HG02943 (cell line): ENCODE measurements around the gene HOXB8.

ENCODE experiments used
- ATAC-seq: cut with Tn5 transposase; IDR thresholded peaks from one replicate; pipeline ENCODE4 v1.9.1; 2021; ENCODE audit warnings: mild to moderate bottlenecking, low read depth, moderate library complexity; ENCODE audit not compliant: unreplicated experiment

The HOXB8 gene

GRCh38 chr17:48637323-48638260 lies 22.5 kb upstream of the HOXB8 start:
- ATAC-seq, result no peak

DNA sequence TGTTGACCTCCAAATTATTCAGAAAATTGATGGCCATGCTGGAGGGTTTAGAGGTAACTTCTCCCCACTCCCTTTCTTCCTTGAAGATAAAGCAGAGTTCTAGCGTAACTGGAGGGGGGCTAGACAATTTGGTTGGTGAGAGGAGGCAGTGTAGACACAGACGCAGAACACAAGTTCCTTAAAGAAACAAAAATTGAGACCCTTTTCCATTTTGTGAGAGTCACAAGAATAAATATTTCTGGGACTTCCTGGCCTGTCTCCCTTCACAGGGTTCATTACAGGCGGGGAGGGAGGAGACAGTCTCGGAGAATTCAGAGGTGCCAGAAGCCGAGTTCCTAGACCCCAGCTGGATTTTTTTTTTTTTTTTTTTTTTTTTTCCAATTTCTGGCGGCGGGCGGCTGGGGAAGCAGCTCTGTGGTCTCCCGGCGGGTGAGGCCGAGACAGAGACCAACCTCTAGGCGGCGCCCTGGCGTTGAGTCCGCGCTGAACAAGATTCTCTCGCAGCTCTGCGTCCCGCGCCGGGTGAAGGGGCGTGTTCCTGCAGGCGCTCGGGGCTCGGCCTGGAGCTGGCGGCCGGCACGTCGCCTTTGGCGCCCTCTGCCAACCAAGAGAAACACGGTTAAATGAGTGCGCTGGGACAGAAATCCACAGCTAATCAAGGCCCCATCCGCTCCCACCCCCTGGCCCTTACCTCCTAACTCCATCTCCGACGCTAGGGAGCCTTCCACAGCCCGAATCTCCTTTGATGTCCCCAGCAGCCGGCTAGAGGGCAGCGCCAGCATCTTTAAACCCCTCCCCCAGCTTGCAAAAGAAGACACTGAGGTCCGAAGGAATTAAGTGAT lies 21.3 kb upstream of the HOXB8 start:
- no peak for ATAC-seq

DNA sequence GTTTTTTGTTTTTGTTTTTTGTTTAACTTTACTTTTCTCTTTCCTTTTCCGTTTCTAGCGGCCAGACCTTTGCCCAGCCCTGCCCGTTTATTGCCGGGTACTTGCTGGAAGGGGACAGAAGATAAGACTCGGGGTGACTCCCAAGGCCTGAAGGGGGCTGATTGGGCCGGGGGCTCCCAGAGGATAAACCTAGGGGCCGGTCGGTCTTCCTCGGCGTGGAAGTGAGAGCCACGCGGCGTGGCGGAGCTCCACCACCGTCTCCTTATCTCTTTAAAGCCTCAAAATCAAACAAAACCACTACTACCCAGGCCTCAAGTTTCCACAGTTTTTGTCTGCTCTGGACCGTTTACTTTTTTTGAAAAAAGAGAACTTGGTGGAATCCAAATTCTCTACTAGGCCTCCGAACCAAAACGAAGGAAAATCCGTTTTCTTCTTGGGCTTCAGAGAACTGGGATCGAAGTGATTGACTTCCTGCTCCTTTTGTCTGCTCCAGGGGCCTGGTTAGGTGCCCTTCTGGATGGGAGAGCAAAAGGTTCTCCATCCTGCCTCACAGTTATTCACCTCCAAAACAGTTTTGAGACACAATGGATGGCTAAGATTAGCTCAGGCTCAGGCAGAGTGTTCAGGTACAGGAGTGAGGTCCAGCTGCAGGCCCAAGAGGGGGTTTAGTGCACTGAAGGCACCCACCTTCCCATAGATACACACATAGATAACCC lies 19.6 kb upstream of the HOXB8 start:
- ATAC-seq, result no peak

DNA sequence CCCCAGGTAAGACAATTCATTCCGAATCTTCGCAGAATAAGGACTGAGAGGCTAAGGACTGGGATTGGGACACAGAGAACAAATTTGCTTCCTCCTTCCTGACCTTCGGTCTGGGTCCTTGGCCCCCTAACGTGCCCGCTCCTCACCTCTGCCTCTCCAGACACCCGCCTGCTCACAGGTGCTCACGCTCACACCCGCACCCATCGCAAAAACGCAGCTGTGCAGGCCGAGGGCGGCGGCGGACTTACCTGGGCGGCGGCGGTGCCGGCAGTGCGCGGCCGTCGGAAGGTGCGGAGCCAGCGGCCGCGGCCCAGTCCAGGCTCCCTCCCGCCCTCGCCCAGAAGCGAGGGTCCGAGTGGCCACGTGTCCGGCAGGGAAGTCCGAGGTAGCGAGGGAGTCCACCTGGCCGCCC lies 18.2 kb upstream of the HOXB8 start:
- ATAC-seq, result no peak

DNA sequence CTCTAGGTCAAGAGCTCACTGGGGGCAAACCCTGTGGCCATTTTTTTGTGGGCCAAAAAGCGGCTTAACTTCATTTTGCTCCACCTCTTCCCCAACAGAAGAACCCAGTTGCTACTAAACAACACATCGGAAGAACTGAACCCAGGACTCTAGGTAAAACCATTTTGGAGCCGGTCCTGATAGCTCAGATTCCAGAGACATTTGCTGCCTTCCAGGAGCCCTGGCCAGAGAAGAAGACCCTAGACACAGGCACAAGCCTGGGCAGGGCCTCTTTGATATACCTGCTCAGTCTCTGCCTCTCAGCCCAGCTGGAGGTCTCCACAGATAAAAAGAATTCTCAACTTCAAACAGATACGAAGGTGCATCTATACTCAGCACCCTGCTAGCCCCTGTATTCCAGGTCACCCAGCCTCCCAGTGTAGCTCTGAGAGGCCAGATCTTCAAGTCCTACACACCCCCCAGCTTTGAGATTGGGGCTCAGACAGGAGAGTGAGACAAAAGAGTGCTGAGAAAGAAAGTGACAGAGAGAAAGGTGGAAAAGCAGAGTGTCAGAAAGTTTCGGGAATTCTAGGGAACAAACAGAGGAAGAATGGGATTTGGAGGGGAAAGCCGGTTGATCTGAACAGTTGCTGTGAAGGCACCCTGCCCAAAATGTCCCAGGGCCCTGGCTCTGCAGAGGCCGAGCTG lies 17.6 kb upstream of the HOXB8 start:
- no peak for ATAC-seq

- no peak for ATAC-seq
These were observed 16.8 kb upstream of the HOXB8 start for GRCh38 chr17:48631693-48632578.

GRCh38 chr17:48630925-48631692 lies 16.0 kb upstream of the HOXB8 start:
- no peak for ATAC-seq

GRCh38 chr17:48630009-48630924 lies 15.2 kb upstream of the HOXB8 start:
- no peak for ATAC-seq

DNA sequence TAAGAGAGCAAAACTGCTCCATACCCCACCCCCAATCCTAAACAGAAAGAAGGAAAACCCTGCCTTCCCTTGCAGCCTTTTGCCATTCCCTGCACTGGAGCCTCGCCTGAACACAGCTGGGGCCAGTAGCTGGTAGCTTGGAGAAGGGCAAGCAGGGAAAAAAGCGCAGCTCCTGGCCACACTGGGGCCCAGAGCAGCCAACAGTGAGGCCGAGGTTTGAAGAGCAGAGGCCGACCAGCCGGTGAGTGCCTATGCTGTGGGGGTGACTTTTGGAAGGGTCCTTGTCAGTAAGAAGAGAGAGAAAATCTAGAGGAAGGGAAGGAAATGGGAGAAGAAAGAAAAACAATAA lies 14.3 kb upstream of the HOXB8 start:
- ATAC-seq, result no peak

GRCh38 chr17:48628649-48629410 lies 13.7 kb upstream of the HOXB8 start:
- no peak for ATAC-seq

DNA sequence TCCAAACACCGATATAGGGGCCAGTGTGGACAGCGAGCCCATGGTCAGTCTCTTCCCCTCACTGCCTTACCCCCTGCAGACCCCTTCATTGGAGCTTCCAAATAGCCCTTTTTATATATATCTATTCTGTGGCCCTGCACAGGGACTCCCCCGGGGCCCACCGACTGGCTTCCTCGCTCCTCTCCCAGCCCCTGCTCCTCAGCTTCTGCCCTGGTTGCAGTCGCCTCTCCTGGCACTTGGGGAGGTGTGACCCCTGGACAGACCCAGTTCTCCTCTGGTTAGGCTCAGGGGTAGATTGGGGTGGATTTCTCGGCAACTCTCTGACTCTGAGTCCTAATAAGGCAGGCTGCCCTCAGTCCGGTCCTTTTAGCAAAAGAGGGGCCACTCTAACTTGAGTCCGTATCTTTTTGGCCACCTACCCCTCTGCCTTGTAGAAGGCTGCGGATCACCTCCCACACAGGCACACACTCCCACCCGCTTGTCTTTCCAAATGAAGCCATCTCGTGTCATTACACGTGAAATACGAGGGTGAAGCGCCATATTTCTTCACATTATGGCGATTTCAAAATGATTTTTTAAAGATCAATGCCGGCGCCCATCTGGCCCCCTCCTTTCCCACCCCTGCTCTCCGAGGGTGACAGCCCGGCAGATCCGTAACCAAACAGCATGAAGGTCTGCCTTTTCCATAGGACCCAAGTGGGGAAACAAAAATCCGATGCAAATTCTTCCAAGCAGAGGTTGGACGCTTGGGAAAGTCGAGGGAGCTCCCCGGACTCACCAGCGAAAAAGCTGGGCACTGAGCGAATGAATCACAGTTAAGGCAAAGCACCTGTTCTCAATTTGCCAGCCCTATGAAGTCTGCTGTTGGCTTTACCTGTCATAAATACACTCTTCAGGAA lies 12.8 kb upstream of the HOXB8 start:
- ATAC-seq, result no peak

DNA sequence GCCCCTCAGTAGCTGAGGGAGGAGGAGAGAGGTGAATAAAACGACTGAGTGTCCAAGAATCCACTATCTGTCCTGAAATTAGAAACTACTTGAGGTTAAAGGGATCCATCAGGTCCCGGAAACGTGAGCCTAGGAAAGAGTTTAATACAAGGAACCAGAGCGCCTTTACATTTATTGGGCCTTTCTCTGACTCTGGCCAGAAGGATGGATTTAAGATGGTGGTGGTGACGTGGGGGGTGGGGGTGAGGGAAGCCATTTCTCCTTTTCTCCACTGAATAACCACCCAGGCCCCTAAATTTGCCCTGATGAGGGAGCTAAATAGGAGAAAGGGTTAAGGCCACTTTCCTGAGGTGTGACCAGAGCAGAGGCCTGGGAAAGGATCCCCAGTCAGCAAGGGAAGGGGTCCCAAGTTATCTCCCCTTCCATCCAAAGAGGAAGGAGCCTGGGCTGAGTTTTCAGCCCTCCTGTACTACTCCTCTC lies 12.1 kb upstream of the HOXB8 start:
- ATAC-seq, result no peak

DNA sequence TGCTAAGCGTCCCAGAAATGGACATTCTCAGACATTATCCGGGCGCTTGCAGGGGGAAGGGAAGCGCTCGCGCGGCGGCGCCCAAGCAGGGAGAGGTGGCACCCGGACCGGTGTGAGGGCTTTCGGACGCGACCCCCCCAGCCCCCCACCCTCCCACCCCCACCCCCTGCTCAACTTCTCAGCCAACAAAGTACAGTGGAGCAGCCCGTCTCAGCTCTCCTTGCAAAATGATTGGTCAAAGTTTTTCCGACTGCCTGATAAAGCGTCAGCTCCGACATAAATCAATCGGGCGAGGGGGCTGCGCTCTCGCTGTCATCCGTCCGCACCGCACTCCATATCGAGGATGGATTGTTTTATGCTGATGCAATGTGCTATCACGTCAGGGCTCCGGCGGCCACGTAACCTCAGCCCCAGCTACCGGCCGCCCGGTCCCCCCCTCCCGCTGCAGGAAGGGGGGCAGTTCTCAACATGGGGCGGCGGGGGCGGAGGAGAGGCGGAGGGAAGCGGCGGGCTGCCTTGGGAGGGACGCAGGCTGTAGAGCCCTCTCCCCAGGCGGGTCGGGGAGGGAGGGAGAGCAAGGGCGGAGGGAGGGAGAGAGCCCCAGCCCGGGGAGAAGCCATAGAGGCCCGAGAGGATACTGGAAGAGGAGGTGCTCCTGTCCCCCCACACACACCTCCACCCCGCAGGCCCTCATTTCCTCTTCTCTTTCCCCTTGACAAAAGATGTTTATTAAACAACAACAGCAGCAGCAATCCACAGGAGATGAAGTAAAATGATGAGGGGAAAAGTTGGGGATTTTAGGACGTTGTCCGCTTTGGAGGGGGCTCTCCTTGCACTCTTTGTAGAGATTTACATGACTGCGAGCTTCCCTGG lies 11.4 kb upstream of the HOXB8 start, which contains the start of gene HOXB9:
Gene HOXB9, minus strand, starts transcription at position 114 of the 873 bp plus-strand sequence. Its CDS starts 89 bp downstream, at position 25.
- ATAC-seq, result no peak

- ATAC-seq, result no peak
These were observed 10.6 kb upstream of the HOXB8 start for GRCh38 chr17:48625495-48626244.
